ENCODE data around the gene PIH1D1. TPM values are rescaled to one million over a fixed set of nuclear protein-coding genes. Genes with fewer than 3 reads are reported as not detected.
"Not testable (repeated sequence)": the region's sequence is repeated elsewhere in the genome, so short reads cannot be mapped to it uniquely, and the experiment has no call there.

PIH1D1 gene
- total RNA-seq, 4 donors from 2014 or later, result 52.7 to 87.4 (median 75.7) TPM

- ATAC-seq (ENCODE audit: low FRiP score) (no peak), DNase-seq (ENCODE audit: low spot score) (no peak)
- TF ChIP-seq, protein P1, sequence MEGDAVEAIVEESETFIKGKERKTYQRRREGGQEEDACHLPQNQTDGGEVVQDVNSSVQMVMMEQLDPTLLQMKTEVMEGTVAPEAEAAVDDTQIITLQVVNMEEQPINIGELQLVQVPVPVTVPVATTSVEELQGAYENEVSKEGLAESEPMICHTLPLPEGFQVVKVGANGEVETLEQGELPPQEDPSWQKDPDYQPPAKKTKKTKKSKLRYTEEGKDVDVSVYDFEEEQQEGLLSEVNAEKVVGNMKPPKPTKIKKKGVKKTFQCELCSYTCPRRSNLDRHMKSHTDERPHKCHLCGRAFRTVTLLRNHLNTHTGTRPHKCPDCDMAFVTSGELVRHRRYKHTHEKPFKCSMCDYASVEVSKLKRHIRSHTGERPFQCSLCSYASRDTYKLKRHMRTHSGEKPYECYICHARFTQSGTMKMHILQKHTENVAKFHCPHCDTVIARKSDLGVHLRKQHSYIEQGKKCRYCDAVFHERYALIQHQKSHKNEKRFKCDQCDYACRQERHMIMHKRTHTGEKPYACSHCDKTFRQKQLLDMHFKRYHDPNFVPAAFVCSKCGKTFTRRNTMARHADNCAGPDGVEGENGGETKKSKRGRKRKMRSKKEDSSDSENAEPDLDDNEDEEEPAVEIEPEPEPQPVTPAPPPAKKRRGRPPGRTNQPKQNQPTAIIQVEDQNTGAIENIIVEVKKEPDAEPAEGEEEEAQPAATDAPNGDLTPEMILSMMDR (IDR thresholded peaks at IDR 0.05), result no peak
Observed at GRCh38 chr19:49462492-49462891, 10.9 kb upstream of the PIH1D1 start.

DNA sequence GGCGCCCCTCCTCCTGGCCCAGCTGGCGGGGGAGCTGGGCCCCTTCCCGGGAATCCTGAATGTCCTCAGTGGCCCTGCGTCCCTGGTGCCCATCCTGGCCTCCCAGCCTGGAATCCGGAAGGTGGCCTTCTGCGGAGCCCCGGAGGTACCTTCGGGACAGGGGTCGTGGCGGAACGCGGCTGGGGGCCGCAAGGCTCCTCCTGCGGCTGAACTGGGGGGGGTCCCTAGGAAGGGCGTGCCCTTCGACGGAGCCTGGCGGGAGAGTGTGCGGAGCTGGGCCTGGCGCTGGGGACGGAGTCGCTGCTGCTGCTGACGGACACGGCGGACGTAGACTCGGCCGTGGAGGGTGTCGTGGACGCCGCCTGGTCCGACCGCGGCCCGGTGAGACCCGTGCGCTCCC is 10.0 kb upstream of the PIH1D1 start:
- TF ChIP-seq, protein P1 (IDR thresholded peaks at IDR 0.05), result no peak
- no peak for ATAC-seq (ENCODE audit: low FRiP score)
- DNase-seq (ENCODE audit: low spot score), result no peak

DNA sequence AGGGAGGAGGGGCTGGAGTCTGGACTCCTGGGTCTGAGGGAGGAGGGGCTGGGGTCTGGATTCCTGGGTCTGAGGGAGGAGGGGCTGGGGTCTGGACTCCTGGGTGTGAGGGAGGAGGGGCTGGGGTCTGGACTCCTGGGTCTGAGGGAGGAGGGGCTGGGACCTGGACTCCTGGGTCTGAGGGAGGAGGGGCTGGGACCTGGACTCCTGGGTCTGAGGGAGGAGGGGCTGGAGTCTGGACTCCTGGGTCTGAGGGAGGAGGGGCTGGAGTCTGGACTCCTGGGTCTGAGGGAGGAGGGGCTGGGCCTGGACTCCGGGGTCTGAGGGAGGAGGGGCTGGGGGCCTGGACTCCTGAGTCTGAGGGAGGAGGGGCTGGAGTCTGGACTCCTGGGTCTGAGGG is 9.5 kb upstream of the PIH1D1 start:
- not testable (repeated sequence) for ATAC-seq (ENCODE audit: low FRiP score); DNase-seq (ENCODE audit: low spot score)

GRCh38 chr19:49459388-49459787 is 7.8 kb upstream of the PIH1D1 start:
- DNase-seq (ENCODE audit: low spot score) (no peak), ATAC-seq (ENCODE audit: low FRiP score) (no peak)
- TF ChIP-seq, protein P1 (IDR thresholded peaks at IDR 0.05), result no peak

GRCh38 chr19:49458567-49458903 is 6.9 kb upstream of the PIH1D1 start:
- TF ChIP-seq, protein P1 (IDR thresholded peaks at IDR 0.05), result no peak
- ATAC-seq (ENCODE audit: low FRiP score), result no peak
- no peak for DNase-seq (ENCODE audit: low spot score)

- no peak for DNase-seq (ENCODE audit: low spot score)
- TF ChIP-seq, protein P1 (IDR thresholded peaks at IDR 0.05), result no peak
- no peak for ATAC-seq (ENCODE audit: low FRiP score)
Observed at GRCh38 chr19:49456326-49456725, 4.7 kb upstream of the PIH1D1 start.

GRCh38 chr19:49455773-49456172 is 4.2 kb upstream of the PIH1D1 start:
- DNase-seq (ENCODE audit: low spot score) (no peak), ATAC-seq (ENCODE audit: low FRiP score) (no peak)
- TF ChIP-seq, protein P1 (IDR thresholded peaks at IDR 0.05), result no peak

DNA sequence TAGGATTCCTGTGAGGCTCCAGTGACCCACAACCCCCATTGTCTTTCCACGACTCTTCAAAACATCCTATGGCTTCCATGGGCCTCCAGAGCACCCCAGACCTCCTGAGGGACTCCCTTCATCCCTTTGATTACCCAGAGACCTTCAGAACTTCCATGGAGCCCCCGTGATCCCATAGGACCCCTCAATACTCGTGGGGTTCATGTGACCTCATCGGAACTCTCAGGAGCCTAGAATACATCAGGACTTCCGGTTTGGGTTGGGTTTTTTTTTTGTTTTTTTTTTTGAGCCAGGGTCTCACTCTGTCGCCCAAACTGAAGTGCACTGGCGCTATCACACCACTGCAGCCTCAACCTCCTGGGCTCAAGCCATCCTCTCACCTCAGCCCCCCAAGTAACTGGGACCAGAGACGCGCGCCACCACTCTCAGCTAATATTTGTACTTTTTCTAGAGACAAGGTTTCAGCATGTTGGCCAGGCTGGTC is 2.2 kb upstream of the PIH1D1 start:
- TF ChIP-seq, protein P1 (IDR thresholded peaks at IDR 0.05), result no peak
- DNase-seq (ENCODE audit: low spot score) (no peak), ATAC-seq (ENCODE audit: low FRiP score) (no peak)
